Activated CD4-positive, alpha-beta T cell treated with anti-CD3 and anti-CD28 coated beads for 24 hours (primary cell): ENCODE results near the gene CCDC122.

Source experiments
- DNase-seq, 2 donors: peaks; one replicate each; pipeline ENCODE4 v3.0.0-alpha.2; 2020; ENCODE audit warnings: low read depth in 2 of 2

CCDC122 gene

GRCh38 chr13:43878892-43879754, at the start of gene CCDC122:
Gene CCDC122, minus strand, starts transcription at chr13:43879740. Its CDS starts 10,364 bp downstream, at chr13:43869376.
- DNase-seq = peak; percentile 61 to 63

- DNase-seq = no peak
These were observed 45.2 kb upstream of the CCDC122 start for GRCh38 chr13:43924549-43925245.

DNA sequence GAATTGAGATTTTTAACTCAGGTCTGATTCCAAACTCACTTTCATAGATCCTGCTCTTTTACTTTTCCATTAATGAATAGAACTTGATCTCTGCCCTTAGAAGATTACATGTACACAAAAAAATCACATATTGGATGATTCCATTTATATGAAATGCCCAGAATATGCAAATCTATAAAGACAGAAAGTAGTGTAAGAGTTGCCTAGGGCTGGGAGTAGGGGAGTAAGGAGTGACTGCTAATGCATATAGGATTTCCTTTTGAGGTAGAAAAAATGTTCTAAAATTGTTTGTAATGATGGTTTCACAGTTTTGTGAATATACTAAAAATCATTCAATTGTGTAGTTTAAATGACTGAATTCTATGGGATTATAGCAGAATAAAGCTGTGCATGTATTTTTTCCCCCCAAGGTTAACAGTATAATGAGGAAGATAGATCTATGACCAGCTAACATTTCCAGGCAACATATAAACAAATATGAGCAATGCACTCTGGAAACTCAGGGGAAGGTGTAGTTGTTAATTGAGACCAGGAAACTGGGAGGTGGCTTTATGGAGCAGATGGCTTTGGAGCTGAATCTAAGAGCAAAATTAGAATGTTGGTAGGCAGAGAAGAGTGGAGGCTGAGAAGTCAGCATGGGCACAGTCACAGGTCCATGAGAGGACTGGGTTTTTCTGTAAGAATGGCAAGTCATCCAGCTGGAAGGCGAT, 41.6 kb upstream of the CCDC122 start:
- no peak for DNase-seq

DNA sequence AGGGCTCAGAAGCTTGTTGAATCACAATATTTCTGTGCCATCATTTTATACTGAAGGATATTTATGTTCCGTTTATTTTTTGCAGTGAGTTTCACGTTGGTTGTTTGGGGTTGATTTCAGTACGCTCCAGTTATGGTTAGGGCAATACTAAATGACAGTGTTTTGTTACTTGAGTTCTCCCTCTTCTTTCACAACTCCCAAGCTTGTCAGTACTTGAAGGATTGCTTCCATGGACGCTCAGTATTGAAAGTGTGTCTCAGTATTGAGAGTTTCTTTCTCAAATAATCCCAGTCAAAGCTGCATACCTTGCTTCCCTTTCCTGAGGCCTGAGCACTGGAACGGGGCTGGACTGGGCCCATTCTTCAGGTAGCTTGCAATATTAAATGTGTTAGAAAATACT, 39.1 kb upstream of the CCDC122 start:
- DNase-seq = no peak

GRCh38 chr13:43916828-43917227, 37.3 kb upstream of the CCDC122 start:
- DNase-seq = no peak

DNA sequence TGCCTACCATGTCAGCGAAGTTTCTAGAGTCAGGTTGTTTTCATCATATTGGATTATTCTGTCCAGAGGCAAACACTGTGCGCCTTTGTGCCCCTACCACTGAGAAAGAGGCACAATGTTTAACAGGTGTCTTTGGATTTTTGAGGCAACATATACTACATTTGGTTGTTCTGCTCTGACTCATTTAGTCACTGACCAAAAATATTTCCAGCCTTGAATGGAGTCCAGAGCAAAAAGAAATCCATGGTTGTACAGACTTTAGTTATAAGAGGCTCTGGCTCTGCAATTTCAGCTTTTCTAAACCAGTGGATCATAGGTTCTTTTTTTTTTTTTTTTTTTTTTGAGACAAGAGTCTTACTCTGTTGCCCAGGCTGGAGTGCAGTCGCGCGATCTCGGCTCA, 35.9 kb upstream of the CCDC122 start:
- no peak for DNase-seq

DNA sequence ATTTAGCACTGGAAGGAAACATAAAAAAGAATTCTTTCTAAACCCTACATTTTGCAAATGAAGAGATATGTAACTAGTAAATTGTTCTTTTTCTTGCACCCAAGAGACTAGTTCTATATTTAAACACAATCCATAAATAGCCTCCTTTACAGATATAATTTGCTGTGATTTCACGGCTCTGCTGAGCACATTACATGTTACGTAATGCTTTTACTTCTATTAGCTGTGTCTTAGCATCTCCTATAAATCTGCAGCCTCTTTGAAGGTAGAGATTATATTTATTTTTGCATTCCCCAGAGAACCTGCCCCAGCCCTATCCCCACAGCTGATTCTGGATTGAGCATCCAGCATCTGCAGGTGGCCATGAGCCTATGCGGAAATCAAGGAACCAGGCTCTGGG, 32.3 kb upstream of the CCDC122 start:
- no peak for DNase-seq

- no peak for DNase-seq
These were observed 31.7 kb upstream of the CCDC122 start for GRCh38 chr13:43911278-43911677.

- DNase-seq = no peak
These were observed 31.3 kb upstream of the CCDC122 start for GRCh38 chr13:43910856-43911255.

DNA sequence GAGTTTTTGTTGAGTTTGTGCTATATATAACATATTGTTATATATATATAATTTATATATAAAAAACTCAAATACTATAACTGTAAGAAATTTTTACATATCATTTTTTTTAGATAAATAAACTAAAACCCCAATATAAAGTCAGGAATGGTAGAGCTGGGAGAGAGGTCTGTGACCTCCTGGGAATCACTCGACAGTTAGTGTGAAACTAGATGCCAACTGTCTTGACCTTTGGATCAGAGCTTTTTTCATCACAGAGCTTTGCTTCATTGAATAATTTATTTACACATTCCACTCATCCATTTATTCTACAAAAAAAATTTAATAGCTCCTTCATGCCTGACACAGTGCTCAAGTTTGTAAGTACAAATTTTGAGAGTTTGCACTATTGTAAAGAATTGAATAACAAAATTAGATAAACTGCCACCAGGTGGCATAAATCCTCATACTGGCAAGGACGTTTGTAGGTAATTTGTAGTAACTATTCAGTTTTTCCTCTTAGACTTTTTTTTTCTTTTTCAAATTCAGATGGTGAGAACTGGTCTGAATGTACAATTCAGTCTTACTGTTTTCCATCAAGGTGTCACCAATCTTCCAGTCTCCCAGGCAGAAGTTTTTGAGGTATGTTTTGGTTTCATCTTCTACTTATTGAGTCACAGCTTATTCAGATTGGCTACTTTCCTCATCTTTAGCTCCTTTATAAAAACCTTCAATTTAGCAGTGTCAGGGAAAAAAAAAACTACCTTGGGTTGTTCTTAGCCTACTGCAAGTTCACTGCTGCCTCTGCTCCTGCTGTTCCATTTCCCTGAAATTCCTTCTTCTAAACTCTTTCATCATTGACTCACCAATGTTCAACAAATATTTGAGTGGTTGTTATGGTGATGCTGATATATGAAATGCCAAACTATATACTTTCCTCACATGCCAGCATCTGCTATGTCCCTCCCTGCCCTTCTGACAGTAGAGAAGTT, 28.9 kb upstream of the CCDC122 start:
- no peak for DNase-seq

DNA sequence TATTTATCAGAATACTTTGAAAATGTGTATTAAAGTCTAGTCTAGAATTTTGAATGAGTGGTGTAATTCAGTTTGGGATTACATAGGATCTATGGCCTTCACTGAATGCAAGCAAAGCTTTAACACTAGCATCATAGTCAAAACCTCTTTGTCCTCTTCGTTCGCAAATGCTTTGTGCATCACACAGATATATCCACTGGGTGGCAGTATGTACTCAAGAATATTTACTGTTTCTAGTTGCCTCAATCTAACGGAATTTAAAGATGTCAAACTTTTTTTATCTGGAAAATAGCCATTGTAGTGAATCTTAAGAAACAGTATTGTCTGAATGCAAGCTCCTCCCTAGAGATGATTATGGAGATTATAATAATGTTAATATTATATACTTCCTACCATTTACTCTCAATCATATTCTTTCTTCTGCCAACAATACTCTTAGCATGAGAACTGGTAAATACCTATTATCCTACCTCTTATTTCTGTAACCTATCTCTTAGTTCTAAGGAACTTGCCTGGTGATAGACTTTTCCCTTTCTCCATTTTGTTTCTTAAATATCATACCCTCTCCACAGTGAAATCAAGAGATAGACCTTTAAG, 26.0 kb upstream of the CCDC122 start:
- DNase-seq = peak in 1 of 2 donors; percentile 24

GRCh38 chr13:43895940-43896339, 16.4 kb upstream of the CCDC122 start:
- DNase-seq = no peak

GRCh38 chr13:43894438-43894837, 14.9 kb upstream of the CCDC122 start:
- no peak for DNase-seq

- no peak for DNase-seq
These were observed 4.7 kb upstream of the CCDC122 start for GRCh38 chr13:43884222-43884621.

DNA sequence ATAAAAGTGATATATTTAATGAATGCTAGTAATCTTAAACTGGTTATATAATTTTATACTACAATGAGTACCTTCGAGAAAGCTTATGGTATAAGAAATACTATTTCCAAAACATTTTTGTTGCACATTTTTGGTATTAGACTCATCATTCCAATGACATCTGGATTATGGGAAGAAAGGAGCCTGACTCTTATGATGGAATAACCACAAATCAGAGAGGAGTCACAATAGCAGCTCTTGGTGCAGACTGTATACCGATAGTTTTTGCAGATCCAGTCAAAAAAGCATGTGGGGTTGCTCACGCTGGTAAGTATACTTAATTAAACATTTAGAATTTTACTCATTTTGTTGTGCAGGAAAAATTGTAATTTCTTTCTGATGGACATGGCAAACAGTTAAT, 4.1 kb upstream of the CCDC122 start:
- no peak for DNase-seq

DNA sequence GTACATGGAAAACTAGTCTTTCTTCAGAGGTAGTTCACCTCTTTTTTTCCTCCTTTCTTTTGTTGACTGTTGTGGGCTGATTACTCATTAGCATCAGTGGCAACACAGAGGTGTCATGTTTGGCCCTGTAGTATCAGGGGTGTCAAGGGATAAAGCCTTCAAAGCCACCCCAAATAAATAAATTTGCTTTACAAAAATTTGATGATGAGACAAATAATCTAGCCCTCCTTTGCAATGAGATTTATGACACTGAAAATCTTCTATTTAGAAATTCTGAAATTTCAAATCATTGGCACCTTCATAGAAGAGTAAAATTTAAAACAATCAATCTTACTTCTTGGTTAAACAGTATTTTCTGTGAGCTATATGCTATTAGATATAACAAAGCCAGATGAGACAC, 2.0 kb upstream of the CCDC122 start:
- no peak for DNase-seq

- DNase-seq = no peak
These were observed 1.4 kb upstream of the CCDC122 start for GRCh38 chr13:43880926-43881325.

DNA sequence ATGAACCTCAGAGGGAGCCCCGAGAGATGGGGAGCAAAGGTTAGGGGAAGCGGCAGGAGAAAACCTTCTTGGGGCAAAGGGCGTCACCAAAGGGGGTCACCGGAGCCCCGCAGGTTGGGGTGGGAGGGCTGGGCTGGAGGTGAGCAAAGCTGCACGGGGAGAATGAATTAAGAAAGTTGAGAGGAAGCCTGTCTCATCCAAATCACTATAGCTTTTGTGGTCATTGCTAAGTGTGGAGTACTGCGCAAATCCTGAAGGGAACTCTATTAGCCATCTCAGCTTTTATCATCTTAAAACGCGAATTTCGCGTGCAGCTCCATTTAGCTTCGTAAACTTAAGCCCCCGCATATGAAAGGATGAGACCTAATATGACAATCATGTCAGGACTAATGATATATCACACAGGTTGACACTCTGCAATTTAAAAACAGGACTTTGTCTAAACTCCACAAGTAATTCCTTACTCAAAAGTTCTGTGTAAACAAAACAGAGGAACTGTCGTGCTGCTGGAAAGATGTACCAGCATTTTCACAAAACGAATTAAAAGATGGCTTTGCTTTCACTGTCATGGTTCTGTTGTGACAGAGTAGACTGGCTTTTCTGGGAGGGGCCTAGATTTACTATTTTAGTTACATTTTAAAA, 795 bp upstream of the CCDC122 start:
- DNase-seq = no peak

GRCh38 chr13:43879755-43880181, 228 bp upstream of the CCDC122 start, which contains the start of gene LACC1:
Gene LACC1, plus strand, starts transcription at chr13:43879904. Its CDS starts 1,082 bp downstream, at chr13:43880986.
- no peak for DNase-seq

DNA sequence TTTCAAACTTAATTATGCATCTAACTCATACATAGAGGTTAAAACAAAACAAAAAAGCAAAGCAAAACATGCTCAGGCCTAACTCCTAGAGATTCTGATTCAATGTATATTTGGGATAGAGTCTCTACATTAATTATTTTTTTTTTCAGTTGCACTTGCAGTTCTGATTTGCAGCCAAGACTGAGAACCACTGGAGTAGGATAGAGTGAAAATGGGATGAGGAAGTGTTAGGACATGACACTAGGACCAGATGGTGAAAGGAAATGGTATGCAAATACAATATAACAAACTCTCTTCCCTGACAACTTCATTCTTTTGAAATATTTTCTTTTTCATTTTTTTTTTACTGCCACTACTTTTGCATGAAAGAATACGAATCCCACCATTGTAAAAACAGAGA, 1.8 kb downstream of the CCDC122 start:
- no peak for DNase-seq
